Adrenal gland (tissue), 5 donors: ENCODE data around the gene BMP15.

Experiments used
- POLR2A ChIP-seq, 2 donors: fragments of 450-650 bp; IDR thresholded peaks; one replicate each; pipeline ENCODE4 v1.6.1; 2017; ENCODE audit warnings: antibody characterized with exemption in 2 of 2, mild to moderate bottlenecking in 2 of 2, moderate library complexity in 1 of 2
- TF ChIP-seq, protein P1 (sequence below), 6 experiments: fragments of 450-650 bp in 4 of 6; fragments of 200-600 bp in 2 of 6; sonication (generic) in 1 of 6; IDR thresholded peaks; 1 replicate in 5 of 6; 2 replicates in 1 of 6; pipeline versions ENCODE4 v1.5.1 to v1.8.0; 2016 to 2021; ENCODE audit warnings: antibody characterized with exemption in 6 of 6, mild to moderate bottlenecking in 2 of 6, moderate library complexity in 1 of 6
- donor health status: DM: no; HTN: no; CAD: no.

DNA sequence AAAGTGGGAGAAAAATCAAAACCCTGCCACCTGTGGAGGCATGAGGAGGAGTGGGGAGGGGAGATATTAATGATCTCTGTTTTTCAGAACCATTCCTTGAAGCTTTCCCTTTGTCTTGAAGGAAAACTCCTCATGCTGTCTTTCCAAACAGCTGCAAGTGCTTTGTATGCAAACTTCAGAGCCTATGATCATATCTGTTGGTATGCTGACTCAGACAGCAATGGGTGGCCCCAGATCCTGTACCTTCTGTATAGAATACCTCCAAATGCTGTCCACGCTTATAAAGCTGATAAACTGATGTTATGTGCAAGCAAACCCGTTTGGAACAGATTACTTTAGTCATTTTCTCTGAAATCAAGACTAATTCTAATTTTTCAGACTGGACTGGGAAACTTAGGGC, 31.9 kb downstream of the BMP15 start:
- TF ChIP-seq POLR2A (IDR thresholded peaks at IDR 0.05), result no peak
- TF ChIP-seq, protein P1, sequence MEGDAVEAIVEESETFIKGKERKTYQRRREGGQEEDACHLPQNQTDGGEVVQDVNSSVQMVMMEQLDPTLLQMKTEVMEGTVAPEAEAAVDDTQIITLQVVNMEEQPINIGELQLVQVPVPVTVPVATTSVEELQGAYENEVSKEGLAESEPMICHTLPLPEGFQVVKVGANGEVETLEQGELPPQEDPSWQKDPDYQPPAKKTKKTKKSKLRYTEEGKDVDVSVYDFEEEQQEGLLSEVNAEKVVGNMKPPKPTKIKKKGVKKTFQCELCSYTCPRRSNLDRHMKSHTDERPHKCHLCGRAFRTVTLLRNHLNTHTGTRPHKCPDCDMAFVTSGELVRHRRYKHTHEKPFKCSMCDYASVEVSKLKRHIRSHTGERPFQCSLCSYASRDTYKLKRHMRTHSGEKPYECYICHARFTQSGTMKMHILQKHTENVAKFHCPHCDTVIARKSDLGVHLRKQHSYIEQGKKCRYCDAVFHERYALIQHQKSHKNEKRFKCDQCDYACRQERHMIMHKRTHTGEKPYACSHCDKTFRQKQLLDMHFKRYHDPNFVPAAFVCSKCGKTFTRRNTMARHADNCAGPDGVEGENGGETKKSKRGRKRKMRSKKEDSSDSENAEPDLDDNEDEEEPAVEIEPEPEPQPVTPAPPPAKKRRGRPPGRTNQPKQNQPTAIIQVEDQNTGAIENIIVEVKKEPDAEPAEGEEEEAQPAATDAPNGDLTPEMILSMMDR (IDR thresholded peaks at IDR 0.05), result no peak
